ENCODE data around the gene NOL6. TPM values are rescaled to one million over a fixed set of nuclear protein-coding genes. Genes with fewer than 3 reads are reported as not detected.

The NOL6 gene
- total RNA-seq, 1 experiment from 2014 or later: 64.4 TPM

GRCh38 chr9:33461492-33461891, 12.2 kb downstream of the NOL6 start:
- Mint-ChIP-seq H3K27ac (no peak overlapping the region), H3K9me3 (no peaks in the 10 kb centered on the region), H3K4me3 (no peak overlapping the region), H3K27me3 (ENCODE audit: low read depth) (no peaks in the 10 kb centered on the region; the same call in 1 of the 2 replicates), H3K36me3 (ENCODE audit: insufficient read depth in 1 of 3, low read depth in 3 of 3) (peaks cover 31 to 62% (median 53%) of the 10 kb centered on the region in 3 experiments; a peak in 6 of 7 replicates), H3K4me1 (peaks cover 0 to 4% of the 10 kb centered on the region in 2 experiments; a peak in 1 of 4 replicates)
- Histone ChIP-seq H3K9me3 (ENCODE audit: control insufficient read depth, low read depth, low read length) (no peaks in the 10 kb centered on the region), H2BK5ac (ENCODE audit: insufficient read length, low read length) (no peak overlapping the region), H3K27me3 (ENCODE audit: insufficient read depth, low read length) (no peaks in the 10 kb centered on the region), H3K56ac (ENCODE audit: insufficient read length, low read depth, low read length) (no peak overlapping the region), H3K9ac (ENCODE audit: extremely low read depth, insufficient read length, low read length) (no peak overlapping the region), H3K27ac (ENCODE audit: insufficient read length, low read depth, low read length) (no peak overlapping the region), H4K20me1 (ENCODE audit: control insufficient read depth, insufficient read depth, insufficient read length) (no peaks in the 10 kb centered on the region), H2BK20ac (ENCODE audit: low read depth, low read length, poor library complexity, severe bottlenecking) (no peak overlapping the region), H4K91ac (ENCODE audit: insufficient read length, low read depth, low read length) (no peak overlapping the region), H4K5ac (ENCODE audit: insufficient read length, low read depth, low read length) (no peak overlapping the region), H3K18ac (ENCODE audit: insufficient read length, low read depth, low read length) (no peak overlapping the region), H3K79me1 (ENCODE audit: insufficient read depth, low read depth, low read length, poor library complexity, severe bottlenecking) (no peaks in the 10 kb centered on the region), H2AFZ (ENCODE audit: low read length) (no peak overlapping the region), H3K4ac (ENCODE audit: low read depth, low read length) (no peak overlapping the region), H3K4me1 (ENCODE audit: insufficient read depth, low read length) (no peaks in the 10 kb centered on the region), H3T11ph (ENCODE audit: low read length) (no peak overlapping the region), H2BK120ac (ENCODE audit: low read depth, low read length, poor library complexity, severe bottlenecking) (no peak overlapping the region), H3K14ac (ENCODE audit: insufficient read depth, low read length) (no peak overlapping the region), H3K79me2 (ENCODE audit: insufficient read depth, low read length) (no peaks in the 10 kb centered on the region), H4K8ac (replicated peaks; ENCODE audit: insufficient read length, low read depth, low read length) (no peak overlapping the region), H3K23me2 (ENCODE audit: insufficient read length, low read depth, low read length, poor library complexity, severe bottlenecking) (no peaks in the 10 kb centered on the region), H3K23ac (ENCODE audit: insufficient read length, low read depth, low read length) (no peak overlapping the region), H3K4me2 (ENCODE audit: insufficient read depth, insufficient read length, low read length) (no peak overlapping the region), H2BK15ac (ENCODE audit: low read depth, low read length) (no peak overlapping the region), H2AK5ac (ENCODE audit: insufficient read length, low read length) (no peak overlapping the region), H2BK12ac (ENCODE audit: insufficient read length, low read depth, low read length) (no peak overlapping the region)
- DNase-seq: no peak
- TF ChIP-seq, protein P1, sequence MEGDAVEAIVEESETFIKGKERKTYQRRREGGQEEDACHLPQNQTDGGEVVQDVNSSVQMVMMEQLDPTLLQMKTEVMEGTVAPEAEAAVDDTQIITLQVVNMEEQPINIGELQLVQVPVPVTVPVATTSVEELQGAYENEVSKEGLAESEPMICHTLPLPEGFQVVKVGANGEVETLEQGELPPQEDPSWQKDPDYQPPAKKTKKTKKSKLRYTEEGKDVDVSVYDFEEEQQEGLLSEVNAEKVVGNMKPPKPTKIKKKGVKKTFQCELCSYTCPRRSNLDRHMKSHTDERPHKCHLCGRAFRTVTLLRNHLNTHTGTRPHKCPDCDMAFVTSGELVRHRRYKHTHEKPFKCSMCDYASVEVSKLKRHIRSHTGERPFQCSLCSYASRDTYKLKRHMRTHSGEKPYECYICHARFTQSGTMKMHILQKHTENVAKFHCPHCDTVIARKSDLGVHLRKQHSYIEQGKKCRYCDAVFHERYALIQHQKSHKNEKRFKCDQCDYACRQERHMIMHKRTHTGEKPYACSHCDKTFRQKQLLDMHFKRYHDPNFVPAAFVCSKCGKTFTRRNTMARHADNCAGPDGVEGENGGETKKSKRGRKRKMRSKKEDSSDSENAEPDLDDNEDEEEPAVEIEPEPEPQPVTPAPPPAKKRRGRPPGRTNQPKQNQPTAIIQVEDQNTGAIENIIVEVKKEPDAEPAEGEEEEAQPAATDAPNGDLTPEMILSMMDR (conservative IDR thresholded peaks at IDR 0.05): no peak
- no CpG with 5 or more reads among the region's 3 CpGs for WGBS (ENCODE audit: extremely low coverage, insufficient read length, low lambda C conversion rate)

Data from H9 (cell line).